ENCODE results near the gene HRC.
"Not testable (repeated sequence)": the region's sequence is repeated elsewhere in the genome, so short reads cannot be mapped to it uniquely, and the experiment has no call there.

Gene HRC, protein sequence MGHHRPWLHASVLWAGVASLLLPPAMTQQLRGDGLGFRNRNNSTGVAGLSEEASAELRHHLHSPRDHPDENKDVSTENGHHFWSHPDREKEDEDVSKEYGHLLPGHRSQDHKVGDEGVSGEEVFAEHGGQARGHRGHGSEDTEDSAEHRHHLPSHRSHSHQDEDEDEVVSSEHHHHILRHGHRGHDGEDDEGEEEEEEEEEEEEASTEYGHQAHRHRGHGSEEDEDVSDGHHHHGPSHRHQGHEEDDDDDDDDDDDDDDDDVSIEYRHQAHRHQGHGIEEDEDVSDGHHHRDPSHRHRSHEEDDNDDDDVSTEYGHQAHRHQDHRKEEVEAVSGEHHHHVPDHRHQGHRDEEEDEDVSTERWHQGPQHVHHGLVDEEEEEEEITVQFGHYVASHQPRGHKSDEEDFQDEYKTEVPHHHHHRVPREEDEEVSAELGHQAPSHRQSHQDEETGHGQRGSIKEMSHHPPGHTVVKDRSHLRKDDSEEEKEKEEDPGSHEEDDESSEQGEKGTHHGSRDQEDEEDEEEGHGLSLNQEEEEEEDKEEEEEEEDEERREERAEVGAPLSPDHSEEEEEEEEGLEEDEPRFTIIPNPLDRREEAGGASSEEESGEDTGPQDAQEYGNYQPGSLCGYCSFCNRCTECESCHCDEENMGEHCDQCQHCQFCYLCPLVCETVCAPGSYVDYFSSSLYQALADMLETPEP

DNA sequence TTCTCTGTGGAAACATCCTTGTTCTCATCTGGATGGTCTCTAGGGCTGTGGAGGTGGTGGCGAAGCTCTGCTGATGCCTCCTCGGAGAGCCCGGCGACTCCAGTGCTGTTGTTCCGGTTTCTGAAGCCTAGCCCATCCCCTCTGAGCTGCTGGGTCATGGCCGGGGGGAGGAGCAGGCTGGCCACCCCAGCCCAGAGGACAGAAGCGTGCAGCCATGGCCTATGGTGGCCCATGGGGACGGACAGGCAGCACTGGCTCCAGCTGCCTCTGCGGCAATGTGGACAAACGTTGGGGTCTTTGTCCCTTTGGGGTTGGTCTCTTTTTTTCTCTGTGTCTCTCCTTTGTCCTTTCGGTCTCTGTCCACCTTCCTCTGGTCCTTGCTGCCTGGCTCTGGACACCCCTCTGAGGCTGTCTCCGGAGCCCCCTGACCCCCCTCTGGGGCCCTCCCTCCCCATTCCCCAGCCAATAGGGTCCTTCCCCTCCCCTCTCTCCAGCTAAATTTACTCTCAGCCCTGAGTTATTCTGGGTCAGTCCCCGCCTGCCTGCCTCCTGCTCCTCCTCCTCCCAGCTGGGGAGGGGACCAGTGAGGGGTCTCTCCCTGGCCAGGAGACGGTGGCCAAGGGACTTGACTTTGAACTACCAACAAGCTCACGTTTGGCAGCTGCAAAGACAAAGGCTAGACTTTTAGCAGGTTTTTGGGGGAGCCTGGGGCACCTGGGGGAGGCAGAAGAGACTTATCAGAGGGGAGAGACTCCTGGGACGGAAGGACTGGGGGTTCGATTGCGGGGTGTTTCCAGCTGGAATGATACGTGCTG lies at the start of gene HRC:
Gene HRC, minus strand, starts transcription at position 392 of the 815 bp plus-strand sequence. Its CDS starts 159 bp downstream, at position 233.
- no peak for DNase-seq

DNA sequence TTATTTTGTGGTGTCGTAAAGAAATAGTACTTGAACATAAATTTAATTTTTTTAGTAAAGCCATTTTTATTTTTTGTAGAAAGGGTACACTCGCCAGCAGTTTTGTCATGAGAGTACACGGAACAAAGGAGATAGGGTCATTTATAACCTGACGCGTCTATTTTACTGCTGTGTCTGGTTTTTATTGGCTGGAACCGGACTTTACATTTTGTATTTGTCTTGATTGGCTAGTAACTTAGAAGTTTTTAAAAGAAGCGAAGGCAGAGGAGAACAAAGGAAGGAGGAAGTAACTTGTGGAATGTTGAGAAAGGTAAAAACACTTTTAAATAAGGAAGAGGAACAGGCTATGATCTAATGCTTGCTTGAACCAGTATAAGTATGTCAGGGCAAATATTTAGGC lies 45.8 kb upstream of the HRC start:
- DNase-seq = no peak

DNA sequence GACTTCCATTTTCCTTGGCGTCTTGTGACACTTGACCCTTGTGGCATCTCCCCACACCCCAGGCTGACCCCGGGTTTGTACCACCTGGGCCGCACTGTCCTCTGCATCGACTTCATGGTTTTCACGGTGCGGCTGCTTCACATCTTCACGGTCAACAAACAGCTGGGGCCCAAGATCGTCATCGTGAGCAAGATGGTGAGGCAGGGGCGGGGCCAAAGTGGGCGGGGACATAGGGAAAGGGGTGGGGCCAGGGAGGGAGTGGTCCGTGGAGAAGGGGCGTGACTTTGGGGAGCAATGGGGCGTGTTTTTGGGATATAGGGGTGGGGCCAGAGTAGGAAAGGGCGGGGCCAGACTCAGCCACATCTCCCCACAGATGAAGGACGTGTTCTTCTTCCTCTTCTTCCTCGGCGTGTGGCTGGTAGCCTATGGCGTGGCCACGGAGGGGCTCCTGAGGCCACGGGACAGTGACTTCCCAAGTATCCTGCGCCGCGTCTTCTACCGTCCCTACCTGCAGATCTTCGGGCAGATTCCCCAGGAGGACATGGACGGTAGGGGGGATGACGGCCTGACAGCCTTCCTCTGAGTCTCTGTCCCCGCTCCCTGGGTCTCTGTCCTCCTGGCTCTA lies 45.2 kb upstream of the HRC start:
- no peak for DNase-seq

DNA sequence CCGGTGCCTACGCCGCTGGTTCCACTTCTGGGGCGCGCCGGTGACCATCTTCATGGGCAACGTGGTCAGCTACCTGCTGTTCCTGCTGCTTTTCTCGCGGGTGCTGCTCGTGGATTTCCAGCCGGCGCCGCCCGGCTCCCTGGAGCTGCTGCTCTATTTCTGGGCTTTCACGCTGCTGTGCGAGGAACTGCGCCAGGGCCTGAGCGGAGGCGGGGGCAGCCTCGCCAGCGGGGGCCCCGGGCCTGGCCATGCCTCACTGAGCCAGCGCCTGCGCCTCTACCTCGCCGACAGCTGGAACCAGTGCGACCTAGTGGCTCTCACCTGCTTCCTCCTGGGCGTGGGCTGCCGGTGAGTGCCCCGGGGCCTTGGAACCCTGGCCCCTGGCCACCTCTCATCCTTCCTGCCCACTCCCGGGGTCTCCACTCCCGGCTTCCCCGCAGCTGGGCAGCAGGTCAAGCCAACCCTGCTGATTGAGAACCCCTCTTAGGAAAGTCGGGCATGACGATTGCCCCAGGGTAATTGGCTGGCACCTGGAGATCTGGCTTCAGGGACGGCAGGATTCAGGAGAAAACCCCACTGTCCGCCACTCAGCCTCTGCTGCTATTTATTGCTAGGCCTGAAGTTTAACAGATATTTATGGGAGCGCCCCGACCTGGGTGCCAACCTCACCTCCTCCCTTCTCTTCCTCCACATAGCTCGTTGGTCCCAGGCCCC lies 41.5 kb upstream of the HRC start:
- DNase-seq = peak; percentile 45

DNA sequence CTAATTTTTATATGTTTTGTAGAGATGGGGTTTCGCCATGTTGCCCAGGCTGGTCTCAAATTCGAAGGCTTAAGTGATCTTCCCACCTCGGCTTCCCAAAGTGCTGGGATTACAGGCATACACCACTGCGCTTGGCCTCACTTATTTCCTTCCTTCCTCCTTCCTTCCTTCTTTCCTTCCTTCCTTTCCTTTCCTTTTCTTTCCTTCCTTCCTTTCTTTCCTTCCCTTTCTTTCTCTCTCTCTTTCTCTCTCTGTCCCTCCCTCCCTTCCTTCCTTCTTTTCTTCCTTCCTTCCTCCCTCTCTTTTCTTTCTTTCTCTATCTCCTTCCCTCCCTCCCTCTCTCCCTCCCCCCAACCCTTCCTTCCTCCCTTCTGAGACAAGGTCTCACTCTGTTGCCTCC lies 39.2 kb upstream of the HRC start:
- DNase-seq = no peak

DNA sequence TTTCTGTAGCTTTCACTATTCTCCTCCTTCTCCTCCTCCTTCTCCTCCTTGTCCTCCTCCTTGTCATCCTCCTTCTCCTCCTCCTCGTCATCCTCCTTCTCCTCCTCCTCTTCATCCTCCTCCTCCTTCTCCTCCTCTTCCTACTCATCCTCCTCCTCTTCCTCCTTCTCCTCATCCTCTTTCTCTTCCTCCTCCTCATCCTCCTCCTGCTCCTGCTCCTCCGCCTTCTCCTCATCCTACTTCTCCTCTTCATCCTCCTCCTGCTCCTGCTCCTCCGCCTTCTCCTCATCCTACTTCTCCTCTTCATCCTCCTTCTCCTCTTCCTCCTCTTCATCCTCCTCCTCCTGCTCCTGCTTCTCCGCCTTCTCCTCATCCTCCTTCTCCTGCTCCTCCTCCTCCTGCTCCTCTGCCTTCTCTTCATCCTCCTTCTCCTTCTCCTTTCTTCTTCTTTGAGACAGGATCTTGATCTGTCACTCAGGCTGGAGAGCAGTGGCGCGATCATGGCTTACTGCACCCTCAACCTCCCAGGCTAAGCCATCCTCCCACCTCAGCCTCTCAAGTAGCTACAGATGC lies 38.7 kb upstream of the HRC start:
- no peak for DNase-seq

DNA sequence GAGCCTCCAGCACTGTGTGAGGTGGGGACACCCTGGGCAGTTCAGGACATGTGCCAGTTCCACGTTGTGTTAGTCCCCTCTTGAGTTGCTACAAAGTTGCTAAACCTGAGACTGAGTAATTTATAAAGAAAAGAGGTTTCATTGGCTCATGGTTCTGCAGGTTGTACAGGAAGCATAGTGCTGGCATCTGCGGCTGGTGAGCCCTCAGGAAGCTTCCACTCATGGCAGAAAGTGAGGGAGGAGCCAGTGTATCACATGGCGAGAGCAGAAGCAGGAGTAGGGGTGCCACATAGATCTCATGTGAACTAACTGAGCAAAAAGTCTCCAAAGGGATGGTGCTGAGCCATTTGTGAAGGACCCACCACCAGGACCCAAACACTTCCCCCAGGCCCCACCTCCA lies 35.6 kb upstream of the HRC start:
- DNase-seq = no peak

DNA sequence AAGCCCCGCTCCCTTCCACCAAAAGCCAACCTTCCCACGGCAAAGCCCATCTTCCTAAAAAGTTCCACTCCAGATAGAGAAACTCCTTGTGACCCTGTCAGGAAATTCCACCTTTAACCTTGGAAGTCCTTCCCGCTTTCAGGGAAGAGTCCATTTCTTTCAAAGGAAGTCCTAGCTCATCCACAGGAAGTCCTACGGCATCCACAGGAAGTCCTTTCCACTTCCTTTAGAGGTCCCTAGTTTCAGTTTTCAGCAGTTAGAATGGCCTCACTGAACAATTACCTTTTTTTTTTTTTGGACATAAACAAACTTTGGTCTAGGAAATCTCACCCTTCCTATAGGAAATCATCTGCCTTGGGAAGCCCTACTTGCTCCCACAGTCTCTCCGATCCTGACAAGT lies 34.1 kb upstream of the HRC start:
- no peak for DNase-seq

DNA sequence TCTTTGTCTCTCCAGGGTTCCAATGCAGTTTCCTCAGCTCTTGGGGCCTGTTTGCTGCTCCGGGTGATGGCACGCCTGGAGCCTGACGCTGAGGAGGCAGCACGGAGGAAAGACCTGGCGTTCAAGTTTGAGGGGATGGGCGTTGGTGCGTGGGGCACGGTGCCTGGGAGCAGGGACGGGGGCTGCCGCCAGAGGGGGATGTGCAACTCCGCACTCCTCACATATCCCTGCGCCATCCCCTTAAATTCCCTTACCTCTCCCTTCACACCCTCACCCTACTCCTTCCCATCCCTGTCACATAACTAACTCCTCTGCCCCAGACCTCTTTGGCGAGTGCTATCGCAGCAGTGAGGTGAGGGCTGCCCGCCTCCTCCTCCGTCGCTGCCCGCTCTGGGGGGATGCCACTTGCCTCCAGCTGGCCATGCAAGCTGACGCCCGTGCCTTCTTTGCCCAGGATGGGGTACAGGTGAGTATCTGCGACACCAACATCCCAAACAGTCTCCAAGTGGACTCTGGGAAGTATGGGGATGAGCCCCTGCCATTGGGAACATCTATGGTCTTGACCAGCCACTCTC lies 33.5 kb upstream of the HRC start:
- DNase-seq = no peak

DNA sequence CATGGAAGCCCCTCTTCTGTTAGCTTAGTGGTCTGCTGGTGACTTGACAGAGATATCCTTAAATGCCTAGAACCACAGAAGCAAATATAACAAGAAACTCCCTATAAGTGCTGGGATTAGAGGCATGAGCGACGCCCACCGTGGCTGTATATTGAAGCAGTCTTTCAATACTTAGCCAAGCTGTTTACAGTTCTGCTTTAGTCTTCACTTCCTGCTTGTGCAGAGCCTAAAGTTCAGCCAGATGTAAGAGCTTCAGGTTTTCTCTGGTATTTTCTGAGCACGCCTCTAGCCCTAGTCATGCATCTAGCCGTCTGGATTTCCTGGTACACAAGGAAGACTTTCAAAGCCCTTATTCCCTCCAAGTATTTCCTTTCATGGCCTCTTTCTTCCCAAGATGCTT lies 30.9 kb upstream of the HRC start:
- no peak for DNase-seq

DNA sequence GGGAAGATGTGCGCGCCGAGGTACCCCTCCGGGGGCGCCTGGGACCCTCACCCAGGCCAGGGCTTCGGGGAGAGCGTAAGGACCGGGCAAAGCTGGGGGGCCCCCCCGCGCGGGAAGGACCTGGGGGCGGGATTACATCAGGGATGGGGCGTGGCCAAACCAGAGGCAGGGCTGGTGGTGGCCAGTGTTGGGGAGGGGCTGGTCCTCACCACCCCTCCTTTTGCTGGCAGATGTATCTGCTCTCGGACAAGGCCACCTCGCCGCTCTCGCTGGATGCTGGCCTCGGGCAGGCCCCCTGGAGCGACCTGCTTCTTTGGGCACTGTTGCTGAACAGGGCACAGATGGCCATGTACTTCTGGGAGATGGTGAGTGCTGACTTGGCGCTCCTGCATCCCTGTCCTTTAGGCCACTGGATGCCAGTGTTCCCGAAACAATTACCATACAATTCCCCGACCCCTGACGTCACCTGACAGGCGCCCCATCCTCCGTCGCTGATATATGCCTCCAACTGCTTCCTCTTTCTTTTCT lies 27.7 kb upstream of the HRC start:
- DNase-seq = no peak

DNA sequence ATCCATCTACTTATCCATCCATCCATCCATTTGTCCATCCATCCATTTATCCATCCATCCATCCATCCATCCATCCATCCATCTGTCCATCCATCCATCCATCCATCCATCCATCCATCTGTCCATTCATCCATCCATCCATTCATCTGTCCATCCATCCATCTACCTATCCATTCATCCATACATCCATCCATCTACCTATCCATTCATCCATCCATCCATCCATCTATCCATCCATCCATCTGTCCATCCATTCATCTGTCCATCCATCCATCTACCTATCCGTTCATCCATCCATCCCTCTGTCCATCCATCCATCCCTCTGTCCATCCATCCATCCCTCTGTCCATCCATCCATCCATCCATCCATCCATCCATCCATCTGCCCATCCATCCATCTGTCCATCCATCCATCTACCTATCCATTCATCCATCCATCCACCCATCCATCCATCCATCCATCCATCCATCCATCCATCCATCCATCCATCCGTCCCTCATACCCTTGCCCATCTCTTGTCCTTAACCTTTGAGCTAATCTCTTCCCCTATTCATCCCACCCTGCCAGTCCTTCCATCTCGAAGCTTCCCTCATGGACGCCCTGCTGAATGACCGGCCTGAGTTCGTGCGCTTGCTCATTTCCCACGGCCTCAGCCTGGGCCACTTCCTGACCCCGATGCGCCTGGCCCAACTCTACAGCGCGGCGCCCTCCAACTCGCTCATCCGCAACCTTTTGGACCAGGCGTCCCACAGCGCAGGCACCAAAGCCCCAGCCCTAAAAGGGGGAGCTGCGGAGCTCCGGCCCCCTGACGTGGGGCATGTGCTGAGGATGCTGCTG lies 27.0 kb upstream of the HRC start:
- DNase-seq = not testable (repeated sequence)

DNA sequence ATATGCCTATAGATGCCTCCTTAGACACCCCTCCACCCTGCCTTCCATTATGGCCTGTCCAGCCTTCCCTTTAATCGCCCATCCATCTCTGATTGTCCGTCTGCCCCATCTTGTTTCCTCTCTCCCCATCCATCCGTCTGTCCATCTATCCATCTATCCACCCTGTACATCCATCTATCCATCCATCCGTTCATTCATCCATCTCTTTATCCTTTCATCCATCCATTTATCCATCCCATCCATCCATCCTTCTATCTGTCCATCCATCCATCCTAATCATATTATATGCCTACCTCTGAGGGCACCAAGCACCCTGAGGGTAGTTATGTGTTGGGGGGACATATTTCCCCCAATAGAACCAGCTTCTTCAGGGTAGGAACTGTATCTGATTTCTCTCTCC lies 25.5 kb upstream of the HRC start:
- no peak for DNase-seq

DNA sequence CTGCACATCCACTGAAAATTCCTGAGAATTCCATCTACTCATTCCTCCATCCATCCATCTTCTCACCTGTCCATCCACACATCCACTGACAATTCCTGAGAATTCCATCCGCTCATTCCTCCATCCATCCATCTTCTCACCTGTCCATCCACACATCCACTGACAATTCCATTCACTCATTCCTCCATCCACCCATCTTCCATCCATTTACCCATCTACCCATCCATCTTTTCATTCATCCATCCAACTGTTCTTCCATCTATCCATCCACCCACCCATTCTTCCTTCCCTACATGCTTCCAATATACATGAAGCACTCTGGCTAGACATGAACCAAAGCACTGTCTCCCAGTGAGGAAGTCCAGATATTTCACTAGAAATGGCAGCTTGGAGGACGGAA lies 18.0 kb upstream of the HRC start:
- no peak for DNase-seq

DNA sequence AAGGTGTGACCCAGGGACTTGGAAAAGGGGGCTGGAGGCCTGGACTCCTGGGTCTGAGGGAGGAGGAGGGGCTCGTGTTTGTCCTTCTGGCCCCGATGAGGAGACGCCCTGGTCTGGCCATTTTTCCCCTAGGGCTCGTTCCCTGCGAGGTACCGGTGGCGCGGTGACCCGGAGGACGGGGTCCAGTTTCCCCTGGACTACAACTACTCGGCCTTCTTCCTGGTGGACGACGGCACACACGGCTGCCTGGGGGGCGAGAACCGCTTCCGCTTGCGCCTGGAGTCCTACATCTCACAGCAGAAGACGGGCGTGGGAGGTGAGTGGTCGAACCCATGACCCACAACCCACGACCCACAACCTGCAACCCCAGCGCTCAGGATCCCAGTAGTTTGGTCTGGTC lies 13.2 kb upstream of the HRC start:
- no peak for DNase-seq

DNA sequence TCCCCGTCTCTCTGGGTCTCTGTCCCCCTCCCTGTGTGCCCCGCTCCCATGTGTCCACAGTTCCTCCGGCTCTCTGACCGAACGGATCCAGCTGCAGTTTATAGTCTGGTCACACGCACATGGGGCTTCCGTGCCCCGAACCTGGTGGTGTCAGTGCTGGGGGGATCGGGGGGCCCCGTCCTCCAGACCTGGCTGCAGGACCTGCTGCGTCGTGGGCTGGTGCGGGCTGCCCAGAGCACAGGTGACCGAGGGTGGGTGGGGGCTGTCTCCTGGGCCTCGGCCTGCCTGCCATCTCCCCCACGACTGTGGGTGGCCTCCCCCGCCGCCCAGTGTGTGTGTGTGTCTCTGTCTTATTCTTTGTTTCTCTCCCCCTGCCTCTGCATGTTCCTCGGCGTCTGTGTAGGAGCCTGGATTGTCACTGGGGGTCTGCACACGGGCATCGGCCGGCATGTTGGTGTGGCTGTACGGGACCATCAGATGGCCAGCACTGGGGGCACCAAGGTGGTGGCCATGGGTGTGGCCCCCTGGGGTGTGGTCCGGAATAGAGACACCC lies 12.7 kb upstream of the HRC start:
- DNase-seq = no peak

DNA sequence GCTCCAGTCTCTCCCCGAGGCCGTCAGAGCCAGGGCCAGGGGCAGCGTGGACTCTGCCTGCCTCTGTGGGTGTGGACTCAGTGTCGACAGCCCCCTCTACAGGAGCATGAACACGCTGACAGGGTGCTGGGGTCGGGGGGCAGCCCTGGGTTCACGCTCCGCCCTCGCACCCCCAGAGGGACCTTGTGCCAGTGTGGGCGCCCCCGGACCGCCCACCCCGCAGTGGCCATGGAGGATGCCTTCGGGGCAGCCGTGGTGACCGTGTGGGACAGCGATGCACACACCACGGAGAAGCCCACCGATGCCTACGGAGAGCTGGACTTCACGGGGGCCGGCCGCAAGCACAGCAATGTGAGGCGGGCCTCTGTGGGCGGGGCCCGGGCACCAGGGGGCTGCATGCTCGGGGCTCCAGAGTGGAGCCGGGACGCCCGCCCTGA lies 10.7 kb upstream of the HRC start:
- no peak for DNase-seq

DNA sequence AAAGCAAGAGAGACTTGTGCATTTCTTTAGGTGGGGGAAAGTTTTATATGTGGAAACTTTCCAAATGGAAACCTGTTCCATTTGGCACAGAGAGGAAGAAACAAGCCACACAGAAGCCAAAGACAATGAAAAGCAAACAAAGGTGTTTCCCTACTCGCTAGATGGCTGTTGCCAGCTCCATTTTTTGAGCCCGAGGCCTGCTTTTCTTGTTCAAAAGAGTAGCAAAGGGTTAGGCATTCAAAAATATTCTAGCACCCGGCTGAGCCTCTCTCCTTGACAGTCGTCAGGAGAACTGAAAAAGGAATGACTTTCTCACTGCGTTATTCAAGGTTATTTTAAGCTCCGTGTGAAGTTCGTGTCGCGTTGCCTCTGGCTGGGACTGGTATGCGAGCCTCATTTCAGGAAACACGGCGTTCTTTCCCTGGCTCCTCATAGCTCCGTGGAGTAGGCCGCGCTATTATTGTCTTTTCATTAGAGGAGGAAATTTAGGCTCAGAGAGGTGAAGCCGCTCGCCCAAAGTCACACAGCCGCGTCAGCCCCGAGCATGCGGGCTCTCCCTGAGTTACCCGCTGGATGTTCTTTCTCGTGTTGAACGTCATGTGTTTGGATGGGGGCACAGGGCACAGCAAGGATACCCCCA lies 10.0 kb upstream of the HRC start:
- no peak for DNase-seq

DNA sequence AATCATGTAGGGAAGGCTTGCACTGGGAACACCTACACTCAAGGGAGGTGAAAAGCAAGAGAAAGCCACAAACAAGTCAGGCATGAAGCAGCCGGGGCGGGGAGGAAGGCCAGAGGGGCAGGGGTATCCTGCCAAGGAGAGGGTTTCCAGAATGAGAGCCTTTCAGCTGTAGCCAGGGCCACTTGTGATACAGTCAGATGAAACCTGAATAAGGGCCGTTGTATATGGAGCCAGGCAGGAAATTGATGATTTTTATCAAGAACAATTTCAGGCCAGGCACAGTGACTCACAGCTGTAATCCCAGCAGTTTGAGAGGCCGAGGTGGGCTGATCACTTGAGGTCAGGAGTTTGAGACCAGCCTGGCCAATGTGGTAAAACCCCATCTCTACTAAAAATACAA lies 6.8 kb upstream of the HRC start:
- no peak for DNase-seq
